Activated CD8-positive, alpha-beta T cell treated with anti-CD3 and anti-CD28 coated beads, Interleukin-2, amount 10 ng/mL, durations not matched to agents 7 days and 5 days (primary cell): ENCODE results near the gene ARSB. TPM values are rescaled to one million over a fixed set of nuclear protein-coding genes. Genes with fewer than 3 reads are reported as not detected.

ENCODE experiments used
- ATAC-seq: fragments of 150-1000 bp; cut with Tn5 transposase; one replicate; pipeline ENCODE4 v1.10.0; 2021; ENCODE audit warnings: moderate library complexity
- CTCF ChIA-PET: fragments of 350-600 bp; sonication (Branson Sonifier 250); formaldehyde crosslinking; loops from one replicate; lab custom pipeline; 2021; ENCODE audit warnings: antibody characterized with exemption; lab: Charles Lee
- POLR2A ChIA-PET: fragments of 350-600 bp; sonication (Branson Sonifier 250); formaldehyde crosslinking; loops from one replicate; lab custom pipeline; 2021; ENCODE audit warnings: antibody characterized with exemption; lab: Charles Lee
- DNase-seq: peaks from one replicate; pipeline ENCODE4 v3.0.0-alpha.2; 2020
- H3K27ac Mint-ChIP-seq: one replicate; pipeline ENCODE4 v1.8.0; 2021; ENCODE audit warnings: mild to moderate bottlenecking, mixed read lengths
- H3K27me3 Mint-ChIP-seq: one replicate; pipeline ENCODE4 v1.8.0; 2021; ENCODE audit warnings: low read depth, mixed read lengths
- H3K36me3 Mint-ChIP-seq: one replicate; pipeline ENCODE4 v1.8.0; 2021; ENCODE audit warnings: low read depth, mixed read lengths
- H3K4me1 Mint-ChIP-seq: one replicate; pipeline ENCODE4 v1.8.0; 2021; ENCODE audit warnings: low read depth, mixed read lengths
- H3K4me3 Mint-ChIP-seq: one replicate; pipeline ENCODE4 v1.8.0; 2021; ENCODE audit warnings: mild to moderate bottlenecking, mixed read lengths
- H3K9me3 Mint-ChIP-seq: one replicate; pipeline ENCODE4 v1.8.0; 2022; ENCODE audit warnings: mixed read lengths; ENCODE audit not compliant: insufficient read depth
- total RNA-seq, 2 experiments: library from RNA; stranded (reverse); gene quantifications; one replicate each; pipeline ENCODE4 v1.2.3, GENCODE V29; 2021

The ARSB gene
- total RNA-seq, 2 experiments from 2014 or later: 10.3 TPM

DNA sequence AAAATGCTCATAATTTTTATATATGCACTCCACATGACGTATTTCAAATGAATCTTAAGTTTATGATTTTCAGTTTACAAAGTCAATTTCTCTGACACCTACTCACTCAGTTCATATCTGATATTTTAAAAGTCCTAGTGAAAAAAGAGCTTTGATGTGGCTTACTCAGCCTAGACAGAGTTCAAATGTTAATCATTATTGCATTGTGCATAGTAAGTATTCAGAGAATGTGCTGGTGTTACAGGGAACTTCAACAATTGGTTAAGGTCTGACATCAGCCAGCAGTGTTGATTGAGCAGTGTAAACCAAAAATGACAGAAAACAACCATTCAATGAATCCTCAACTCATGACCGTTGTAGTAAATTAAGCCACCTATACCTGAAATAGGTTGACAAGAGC lies 189.4 kb downstream of the ARSB start:
- ATAC-seq (no peak), DNase-seq (no peak)
- peaks cover 12% of the 10 kb centered on the region for H3K4me1 Mint-ChIP-seq
- H3K4me3 Mint-ChIP-seq: no peak overlapping the region
- no peaks in the 10 kb centered on the region for H3K27me3 Mint-ChIP-seq
- peaks cover 2% of the 10 kb centered on the region for H3K36me3 Mint-ChIP-seq
- H3K9me3 Mint-ChIP-seq: peaks cover 5% of the 10 kb centered on the region
- H3K27ac Mint-ChIP-seq: no peak overlapping the region
- CTCF ChIA-PET: no interaction called here
- POLR2A ChIA-PET: no interaction called here

DNA sequence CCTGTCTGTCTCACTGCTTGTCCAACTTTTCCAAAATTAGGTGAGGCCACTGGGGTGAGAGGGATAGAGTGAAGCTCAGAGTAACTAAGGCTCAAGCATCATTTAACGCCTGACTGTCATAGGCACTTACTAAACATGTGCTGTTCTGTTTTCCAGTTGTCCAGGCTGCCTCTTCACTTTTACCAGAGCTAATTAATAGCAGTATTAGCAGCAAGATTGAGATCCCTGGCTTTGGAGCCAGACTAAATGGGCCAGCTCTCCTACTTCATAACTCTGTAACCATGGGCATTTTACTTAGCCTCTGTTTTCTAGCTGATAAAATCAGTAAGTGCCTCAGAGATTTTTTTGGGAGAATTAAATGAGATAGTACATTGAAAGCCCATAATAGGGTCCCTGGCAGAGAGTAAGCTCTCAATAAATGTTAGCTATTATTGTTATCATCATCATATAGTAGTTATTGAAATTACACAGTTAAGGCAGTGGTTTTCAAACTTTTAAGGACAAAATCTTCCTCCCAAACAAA lies 190.4 kb downstream of the ARSB start:
- ATAC-seq: no peak
- ChIA-PET POLR2A (no interaction called here), CTCF (no interaction called here)
- no peak overlapping the region for H3K4me3 Mint-ChIP-seq
- H3K4me1 Mint-ChIP-seq: peaks cover 12% of the 10 kb centered on the region
- H3K9me3 Mint-ChIP-seq: no peaks in the 10 kb centered on the region
- no peaks in the 10 kb centered on the region for H3K27me3 Mint-ChIP-seq
- no peak for DNase-seq
- no peaks in the 10 kb centered on the region for H3K36me3 Mint-ChIP-seq
- H3K27ac Mint-ChIP-seq: no peak overlapping the region

DNA sequence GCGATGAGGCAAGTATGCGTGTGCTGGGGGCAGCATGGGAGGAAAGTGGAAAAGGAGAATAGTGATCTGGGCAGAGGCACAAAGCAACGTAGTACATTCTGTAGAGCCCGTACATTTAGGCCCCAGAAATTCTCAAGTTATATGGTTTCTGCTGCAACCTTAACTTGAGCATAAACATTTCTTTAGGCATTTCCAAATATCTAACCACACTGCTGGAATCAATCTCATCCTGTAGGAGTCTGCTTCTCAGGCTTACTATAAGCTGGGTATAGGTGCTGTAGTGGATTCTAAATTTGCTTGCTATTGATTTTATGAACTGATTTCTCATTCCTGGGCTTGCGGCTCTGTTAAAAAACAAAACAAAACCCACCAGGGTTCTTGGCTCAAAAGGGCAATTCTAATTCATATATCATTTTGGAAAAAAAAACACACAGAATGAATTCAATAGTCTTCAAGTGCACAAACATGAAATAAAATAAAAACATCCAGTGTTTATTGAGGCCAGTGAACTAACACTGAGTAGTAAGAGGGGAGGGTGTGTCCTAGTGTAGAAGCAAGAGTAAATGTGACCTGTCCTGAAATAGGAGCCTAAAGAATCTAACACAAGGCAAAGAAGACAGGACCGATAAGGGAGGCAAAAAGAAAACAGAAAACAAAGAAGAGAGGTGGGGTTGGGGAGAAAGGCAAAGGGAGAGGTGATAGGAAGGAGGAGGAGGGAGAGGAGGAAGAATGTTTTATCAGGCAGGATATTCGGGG lies 191.0 kb downstream of the ARSB start:
- Mint-ChIP-seq H3K27me3 (no peaks in the 10 kb centered on the region), H3K36me3 (no peaks in the 10 kb centered on the region), H3K4me3 (no peak overlapping the region), H3K27ac (no peak overlapping the region), H3K9me3 (no peaks in the 10 kb centered on the region), H3K4me1 (peaks cover 12% of the 10 kb centered on the region)
- ATAC-seq (no peak), DNase-seq (no peak)
- ChIA-PET POLR2A (no interaction called here), CTCF (no interaction called here)

DNA sequence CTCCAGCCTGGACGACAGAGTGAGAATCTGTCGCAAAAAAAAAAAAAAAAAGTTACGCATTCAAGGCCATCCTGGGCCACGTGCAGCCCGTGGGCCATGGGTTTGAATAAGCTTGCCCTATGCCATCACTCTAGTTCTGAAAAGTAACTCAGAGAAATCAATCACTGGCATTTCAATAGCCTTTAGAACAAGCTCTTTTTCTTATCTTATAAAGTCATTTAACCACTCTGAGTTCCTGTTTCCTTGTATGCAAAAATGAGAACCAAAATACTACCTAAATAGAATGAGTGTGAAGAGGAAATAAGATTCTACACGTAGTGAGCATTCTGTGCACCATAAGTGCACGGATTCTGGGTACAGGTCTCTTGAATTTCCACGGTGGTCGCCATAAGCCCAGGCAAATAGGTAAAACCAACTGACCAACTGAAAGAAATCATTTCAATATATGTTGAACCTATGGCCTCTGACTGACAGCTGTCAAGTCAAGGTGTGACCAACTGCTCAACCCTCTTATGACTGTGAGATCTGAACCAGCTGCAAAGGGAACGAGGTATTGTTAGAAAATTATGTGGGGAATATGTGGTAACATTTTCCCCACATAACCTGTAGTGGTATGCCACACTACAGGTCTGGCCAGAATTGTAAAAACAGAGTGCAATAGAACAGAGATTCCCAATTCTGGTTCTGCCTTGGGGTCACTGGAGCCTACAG lies 192.6 kb downstream of the ARSB start:
- POLR2A ChIA-PET: no interaction called here
- Mint-ChIP-seq H3K4me3 (no peak overlapping the region), H3K36me3 (no peaks in the 10 kb centered on the region)

DNA sequence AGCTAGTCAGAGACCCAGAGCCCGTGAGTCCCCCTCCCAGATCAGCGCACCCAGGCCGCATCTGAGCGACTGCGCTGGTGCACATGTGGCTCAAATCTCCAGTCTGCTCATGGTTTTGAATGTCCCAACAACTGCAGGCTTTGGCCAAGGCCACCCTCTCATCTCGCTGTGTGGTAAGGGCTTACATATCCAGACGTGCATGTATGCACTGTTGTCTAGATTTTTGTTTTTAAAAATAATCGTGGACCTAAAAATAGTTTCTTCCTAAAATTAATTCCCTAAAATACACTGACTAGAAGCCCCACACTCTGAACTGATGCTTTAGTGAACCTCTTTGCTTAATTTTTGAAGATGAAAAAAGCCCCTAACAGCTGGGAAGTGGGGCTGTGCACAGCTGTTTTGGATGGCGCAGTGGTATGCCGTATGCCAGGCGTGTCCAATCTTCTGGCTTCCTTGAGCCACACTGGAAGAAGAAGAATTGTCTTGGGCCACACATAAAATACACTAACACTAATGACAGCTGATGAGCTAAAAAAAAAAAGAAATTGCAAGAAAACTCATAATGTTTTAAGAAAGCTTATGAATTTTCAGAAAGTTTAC lies 193.5 kb downstream of the ARSB start:
- no peak for ATAC-seq

More for the DNA sequence above, 192.6 kb downstream of the ARSB start:
- CTCF ChIA-PET: no interaction called here
- Mint-ChIP-seq H3K27me3 (no peaks in the 10 kb centered on the region), H3K4me1 (peaks cover 12% of the 10 kb centered on the region), H3K27ac (no peak overlapping the region), H3K9me3 (no peaks in the 10 kb centered on the region)
- ATAC-seq: no peak
- DNase-seq: no peak

DNA sequence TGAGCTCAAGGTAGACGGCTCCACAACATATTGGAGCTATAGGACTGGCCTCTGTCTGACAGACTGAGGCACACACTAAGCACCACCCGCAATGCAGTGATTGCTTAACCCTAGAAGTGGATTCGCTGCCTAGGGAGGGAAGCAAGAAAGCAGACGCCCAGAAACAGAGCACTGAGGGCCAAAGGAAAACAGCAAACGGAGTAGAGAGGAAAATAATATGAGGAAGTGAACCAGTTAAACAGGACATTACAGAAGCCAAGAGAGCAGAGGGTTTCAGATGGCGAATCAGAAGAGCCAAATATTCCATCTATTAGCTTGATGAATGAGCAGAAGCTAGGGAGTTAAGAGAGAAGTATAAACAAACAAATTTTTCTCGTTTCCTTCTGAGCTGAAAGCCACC lies 197.3 kb downstream of the ARSB start:
- DNase-seq: no peak
- no peak overlapping the region for H3K4me3 Mint-ChIP-seq
- CTCF ChIA-PET: no interaction called here
- H3K27me3 Mint-ChIP-seq: no peaks in the 10 kb centered on the region
- POLR2A ChIA-PET: no interaction called here
- H3K9me3 Mint-ChIP-seq: no peaks in the 10 kb centered on the region
- no peak overlapping the region for H3K27ac Mint-ChIP-seq
- H3K36me3 Mint-ChIP-seq: peaks cover 4% of the 10 kb centered on the region
- ATAC-seq: no peak
- H3K4me1 Mint-ChIP-seq: peaks cover 12% of the 10 kb centered on the region

More for the DNA sequence above, 193.5 kb downstream of the ARSB start:
- H3K4me3 Mint-ChIP-seq: no peak overlapping the region
- POLR2A ChIA-PET: no interaction called here
- peaks cover 12% of the 10 kb centered on the region for H3K4me1 Mint-ChIP-seq
- no peak for DNase-seq
- H3K27me3 Mint-ChIP-seq: no peaks in the 10 kb centered on the region
- no peaks in the 10 kb centered on the region for H3K36me3 Mint-ChIP-seq
- no peak overlapping the region for H3K27ac Mint-ChIP-seq
- H3K9me3 Mint-ChIP-seq: no peaks in the 10 kb centered on the region
- CTCF ChIA-PET: no interaction called here

DNA sequence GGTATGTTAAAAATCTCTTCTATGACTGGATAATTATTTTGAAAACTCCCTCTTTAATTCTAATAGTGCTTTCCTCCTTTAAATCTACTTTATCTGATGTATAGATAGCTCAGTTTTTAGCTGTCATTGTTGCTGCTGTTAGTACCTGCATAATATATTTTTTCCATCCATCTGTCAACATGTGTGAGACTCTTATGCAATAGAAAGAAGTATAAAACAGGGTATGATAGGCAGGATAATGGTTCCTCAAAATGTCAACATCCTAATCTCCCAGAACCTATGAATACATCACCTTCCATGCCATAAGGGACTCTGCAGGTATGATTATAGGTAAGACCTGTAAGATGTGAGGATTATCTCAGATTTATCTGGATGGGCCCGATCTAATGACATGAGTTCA lies 199.7 kb downstream of the ARSB start:
- H3K9me3 Mint-ChIP-seq: no peaks in the 10 kb centered on the region
- no peak overlapping the region for H3K27ac Mint-ChIP-seq
- no peak overlapping the region for H3K4me3 Mint-ChIP-seq
- H3K4me1 Mint-ChIP-seq: peaks cover 8% of the 10 kb centered on the region
- ChIA-PET POLR2A (no interaction called here), CTCF (no interaction called here)
- no peaks in the 10 kb centered on the region for H3K27me3 Mint-ChIP-seq
- ATAC-seq (no peak), DNase-seq (no peak)
- peaks cover 10% of the 10 kb centered on the region for H3K36me3 Mint-ChIP-seq

DNA sequence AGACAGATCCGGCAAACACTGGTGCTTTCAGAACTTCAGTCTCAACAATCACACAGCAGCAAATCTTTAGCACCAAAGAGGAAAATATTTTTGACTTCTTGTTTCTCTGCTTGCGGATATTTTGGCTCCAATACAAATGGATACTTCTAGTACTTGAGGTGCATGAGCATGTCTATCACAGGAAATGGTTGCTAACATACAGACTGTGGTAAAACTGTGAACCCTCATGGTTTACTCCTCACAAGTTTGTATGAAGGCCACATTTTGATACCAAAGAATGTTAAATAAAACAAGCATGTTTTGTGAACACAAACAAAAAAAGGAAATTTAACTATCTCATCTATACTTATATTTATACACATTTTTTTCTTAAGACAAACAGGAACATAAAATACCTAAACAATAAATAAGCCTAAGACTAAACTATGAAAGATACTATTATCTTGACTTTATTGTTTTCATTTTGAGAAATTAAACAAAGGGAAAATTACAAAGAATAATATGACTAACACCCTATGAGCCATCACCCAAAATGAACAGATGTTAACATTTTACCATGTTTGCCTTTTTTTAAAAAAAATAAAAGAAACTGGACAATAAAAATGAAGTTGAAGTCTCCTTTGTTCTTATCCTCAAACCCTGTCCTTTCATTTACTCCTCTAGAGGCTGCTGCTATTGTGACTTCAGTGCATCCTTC lies 201.5 kb downstream of the ARSB start:
- Mint-ChIP-seq H3K27ac (peak overlapping the region; percentile 14), H3K9me3 (no peaks in the 10 kb centered on the region), H3K27me3 (no peaks in the 10 kb centered on the region), H3K4me3 (no peak overlapping the region), H3K4me1 (peaks cover 8% of the 10 kb centered on the region), H3K36me3 (peaks cover 18% of the 10 kb centered on the region)
- no peak for ATAC-seq
- ChIA-PET POLR2A (no interaction called here), CTCF (interaction anchor here (0.8 kb wide), 1 partner anchor 412 kb away, joined by 3 read pairs; no protein-coding TSS in a partner anchor)
- no peak for DNase-seq

DNA sequence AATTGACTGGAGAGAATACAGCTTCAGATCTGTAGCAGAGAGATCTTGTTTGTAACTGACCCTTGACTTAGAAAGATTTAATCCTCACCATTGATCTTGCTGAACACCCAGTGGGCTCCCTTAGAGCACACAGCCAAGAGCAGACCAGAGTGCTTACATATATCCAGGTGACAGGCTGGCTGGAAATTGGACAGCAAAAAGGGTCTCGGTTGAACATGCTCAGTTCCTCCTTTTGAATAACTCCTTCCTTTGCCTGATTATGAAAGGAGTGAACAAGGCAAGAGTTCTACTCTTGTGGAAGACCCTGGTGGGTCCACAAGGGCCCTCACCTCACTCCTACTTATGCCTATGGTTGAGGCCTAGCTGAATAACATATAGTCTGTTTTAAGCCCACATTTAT lies 202.4 kb downstream of the ARSB start:
- Mint-ChIP-seq H3K27ac (no peak overlapping the region), H3K4me3 (no peak overlapping the region), H3K9me3 (no peaks in the 10 kb centered on the region), H3K27me3 (no peaks in the 10 kb centered on the region), H3K36me3 (peaks cover 18% of the 10 kb centered on the region), H3K4me1 (peaks cover 8% of the 10 kb centered on the region)
- DNase-seq (no peak), ATAC-seq (no peak)
- POLR2A ChIA-PET: no interaction called here
- CTCF ChIA-PET: interaction anchor here (0.8 kb wide), 1 partner anchor 411 kb away, joined by 3 read pairs; no protein-coding TSS in a partner anchor

DNA sequence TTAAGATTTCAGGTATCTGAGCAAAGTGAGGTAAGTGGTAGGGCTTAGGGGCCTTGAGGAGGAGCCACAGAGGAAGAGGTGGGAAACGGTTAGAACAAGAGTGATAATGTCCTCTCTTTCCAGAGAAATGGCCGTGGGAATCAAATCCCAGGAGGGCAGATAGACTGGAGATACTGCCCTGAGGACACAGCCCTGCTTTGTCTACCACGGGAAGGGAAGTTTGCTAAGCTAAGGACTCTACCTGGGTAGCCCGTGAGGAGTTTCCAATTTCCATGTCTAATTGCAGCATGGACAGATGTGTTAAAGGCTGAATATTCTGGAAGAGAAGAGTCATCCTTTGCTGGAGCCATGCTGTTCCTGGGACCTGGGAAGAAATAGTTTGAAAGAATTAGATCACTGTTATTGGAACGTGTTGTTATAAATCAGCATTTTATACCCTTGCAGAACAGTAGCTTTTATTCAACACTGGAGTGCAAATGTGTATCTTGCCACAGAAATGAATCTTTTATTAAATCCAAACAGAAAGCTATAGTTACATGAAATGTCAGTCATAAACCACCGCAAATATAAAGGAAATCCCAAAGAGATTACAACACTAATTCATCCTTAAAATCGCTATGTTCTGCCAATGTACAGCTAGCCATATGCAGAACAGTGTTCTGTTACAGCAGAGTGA lies 203.4 kb downstream of the ARSB start:
- Mint-ChIP-seq H3K4me1 (peaks cover 8% of the 10 kb centered on the region), H3K36me3 (peaks cover 18% of the 10 kb centered on the region), H3K4me3 (no peak overlapping the region), H3K9me3 (no peaks in the 10 kb centered on the region), H3K27me3 (no peaks in the 10 kb centered on the region), H3K27ac (no peak overlapping the region)
- ATAC-seq (no peak), DNase-seq (no peak)
- CTCF ChIA-PET: no interaction called here
- POLR2A ChIA-PET: no interaction called here
